Measurements from ENCODE around the gene C10orf71. TPM values are rescaled to one million over a fixed set of nuclear protein-coding genes. Genes with fewer than 3 reads are reported as not detected.

Gene C10orf71
- total and polyA plus RNA-seq, 2 donors (not counting 1 experiment from before 2014, with no cell fraction given), result not detected

- no peak for ATAC-seq (ENCODE audit: low read depth)
- intact Hi-C loops (cut with micrococcal nuclease), result no loop called here
These were observed 6.3 kb upstream of the C10orf71 start for GRCh38 chr10:49292565-49293207.

GRCh38 chr10:49293208-49293603 is 5.8 kb upstream of the C10orf71 start:
- Histone ChIP-seq H2AFZ (ENCODE audit: insufficient read depth, low read depth, low read length, poor library complexity, severe bottlenecking) (no peak overlapping the region), H3K4me3 (ENCODE audit: control extremely low read depth in 1 of 5, extremely low read depth in 1 of 5, insufficient read depth in 1 of 5, low read depth in 2 of 5, low read length in 4 of 5) (no peak overlapping the region), H3K4me1 (ENCODE audit: control insufficient read depth in 2 of 2, insufficient read depth in 2 of 2, low read length in 2 of 2) (peaks cover 0 to 2% of the 10 kb centered on the region in 2 donors), H3K79me2 (ENCODE audit: control insufficient read depth, insufficient read depth, low read length) (no peaks in the 10 kb centered on the region), H3K36me3 (replicated peaks in 1 of 2; ENCODE audit: control extremely low read depth in 1 of 2, control insufficient read depth in 1 of 2, extremely low read depth in 1 of 2, insufficient read depth in 2 of 2, low read length in 1 of 2) (no peaks in the 10 kb centered on the region), H3K4me2 (replicated peaks; ENCODE audit: low read depth, low read length, poor library complexity, severe bottlenecking) (no peak overlapping the region), H3K27ac (ENCODE audit: low read length in 2 of 2) (no peak overlapping the region), H4K20me1 (ENCODE audit: control insufficient read depth, insufficient read depth, low read length, poor library complexity, severe bottlenecking) (no peaks in the 10 kb centered on the region), H3K27me3 (replicated peaks in 1 of 4; ENCODE audit: control extremely low read depth in 1 of 4, control insufficient read depth in 3 of 4, insufficient read depth in 4 of 4, low read length in 3 of 4) (no peaks in the 10 kb centered on the region), H3K9ac (ENCODE audit: low read length) (no peak overlapping the region), H3K9me3 (ENCODE audit: control extremely low read depth in 1 of 3, control insufficient read depth in 2 of 3, insufficient read depth in 1 of 3, low read length in 2 of 3) (peaks cover 0 to 4% (median 0%) of the 10 kb centered on the region in 3 donors)
- 76% methylated on average over 7 of the region's 7 CpGs for WGBS (ENCODE audit: insufficient coverage)
- Mint-ChIP-seq H3K27ac (no peak overlapping the region), H3K9me3 (ENCODE audit: insufficient read depth) (no peaks in the 10 kb centered on the region), H3K27me3 (peaks cover 14% of the 10 kb centered on the region), H3K4me1 (peaks cover 2% of the 10 kb centered on the region), H3K4me3 (no peak overlapping the region)
- intact Hi-C loops (cut with micrococcal nuclease), result no loop called here
- TF ChIP-seq, protein P1, sequence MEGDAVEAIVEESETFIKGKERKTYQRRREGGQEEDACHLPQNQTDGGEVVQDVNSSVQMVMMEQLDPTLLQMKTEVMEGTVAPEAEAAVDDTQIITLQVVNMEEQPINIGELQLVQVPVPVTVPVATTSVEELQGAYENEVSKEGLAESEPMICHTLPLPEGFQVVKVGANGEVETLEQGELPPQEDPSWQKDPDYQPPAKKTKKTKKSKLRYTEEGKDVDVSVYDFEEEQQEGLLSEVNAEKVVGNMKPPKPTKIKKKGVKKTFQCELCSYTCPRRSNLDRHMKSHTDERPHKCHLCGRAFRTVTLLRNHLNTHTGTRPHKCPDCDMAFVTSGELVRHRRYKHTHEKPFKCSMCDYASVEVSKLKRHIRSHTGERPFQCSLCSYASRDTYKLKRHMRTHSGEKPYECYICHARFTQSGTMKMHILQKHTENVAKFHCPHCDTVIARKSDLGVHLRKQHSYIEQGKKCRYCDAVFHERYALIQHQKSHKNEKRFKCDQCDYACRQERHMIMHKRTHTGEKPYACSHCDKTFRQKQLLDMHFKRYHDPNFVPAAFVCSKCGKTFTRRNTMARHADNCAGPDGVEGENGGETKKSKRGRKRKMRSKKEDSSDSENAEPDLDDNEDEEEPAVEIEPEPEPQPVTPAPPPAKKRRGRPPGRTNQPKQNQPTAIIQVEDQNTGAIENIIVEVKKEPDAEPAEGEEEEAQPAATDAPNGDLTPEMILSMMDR (IDR thresholded peaks at IDR 0.05), result no peak
- no peak for TF ChIP-seq EZH2 (IDR thresholded peaks at IDR 0.05; ENCODE audit: borderline replicate concordance, insufficient read depth, low read depth, low read length, poor library complexity, severe bottlenecking)
- ChIA-PET CTCF (no interaction called here), POLR2A (no interaction called here)
- no peak for DNase-seq
- no peak for ATAC-seq (ENCODE audit: low read depth)

More at GRCh38 chr10:49292565-49293207, 6.3 kb upstream of the C10orf71 start:
- H3K27me3 Mint-ChIP-seq, result peaks cover 14% of the 10 kb centered on the region
- no peaks in the 10 kb centered on the region for H3K27me3 ChIP-seq (replicated peaks in 1 of 4; ENCODE audit: control extremely low read depth in 1 of 4, control insufficient read depth in 3 of 4, insufficient read depth in 4 of 4, low read length in 3 of 4)
- ChIA-PET POLR2A (no interaction called here), CTCF (no interaction called here)
- no peak overlapping the region for H3K4me3 Mint-ChIP-seq
- H3K79me2 ChIP-seq (ENCODE audit: control insufficient read depth, insufficient read depth, low read length), result no peaks in the 10 kb centered on the region
- no peak overlapping the region for H3K4me3 ChIP-seq (ENCODE audit: control extremely low read depth in 1 of 5, extremely low read depth in 1 of 5, insufficient read depth in 1 of 5, low read depth in 2 of 5, low read length in 4 of 5)
- no peaks in the 10 kb centered on the region for H3K9me3 Mint-ChIP-seq (ENCODE audit: insufficient read depth)
- H3K4me1 Mint-ChIP-seq, result no peaks in the 10 kb centered on the region
- no peaks in the 10 kb centered on the region for H4K20me1 ChIP-seq (ENCODE audit: control insufficient read depth, insufficient read depth, low read length, poor library complexity, severe bottlenecking)
- peaks cover 0 to 4% (median 0%) of the 10 kb centered on the region in 3 donors for H3K9me3 ChIP-seq (ENCODE audit: control extremely low read depth in 1 of 3, control insufficient read depth in 2 of 3, insufficient read depth in 1 of 3, low read length in 2 of 3)
- no peaks in the 10 kb centered on the region for H3K36me3 ChIP-seq (replicated peaks in 1 of 2; ENCODE audit: control extremely low read depth in 1 of 2, control insufficient read depth in 1 of 2, extremely low read depth in 1 of 2, insufficient read depth in 2 of 2, low read length in 1 of 2)
- DNase-seq, result no peak
- H2AFZ ChIP-seq (ENCODE audit: insufficient read depth, low read depth, low read length, poor library complexity, severe bottlenecking), result no peak overlapping the region
- no peak overlapping the region for H3K9ac ChIP-seq (ENCODE audit: low read length)
- WGBS (ENCODE audit: insufficient coverage), result 87% methylated on average over 3 of the region's 6 CpGs
- TF ChIP-seq EZH2 (IDR thresholded peaks at IDR 0.05; ENCODE audit: borderline replicate concordance, insufficient read depth, low read depth, low read length, poor library complexity, severe bottlenecking), result no peak
- TF ChIP-seq, protein P1 (IDR thresholded peaks at IDR 0.05), result no peak
- no peak overlapping the region for H3K4me2 ChIP-seq (replicated peaks; ENCODE audit: low read depth, low read length, poor library complexity, severe bottlenecking)
- no peak overlapping the region for H3K27ac ChIP-seq (ENCODE audit: low read length in 2 of 2)
- H3K4me1 ChIP-seq (ENCODE audit: control insufficient read depth in 2 of 2, insufficient read depth in 2 of 2, low read length in 2 of 2), result no peaks in the 10 kb centered on the region
- H3K27ac Mint-ChIP-seq, result no peak overlapping the region
